Esophagus squamous epithelium (tissue), 4 donors: ENCODE measurements around the gene CSDE1.

Experiments used
- CTCF ChIP-seq, 6 experiments: fragments of 450-650 bp in 4 of 6; fragments of 200-600 bp in 2 of 6; sonication (generic) in 2 of 6; IDR thresholded peaks; one replicate each; pipeline ENCODE4 v1.5.1; 2016 to 2019; ENCODE audit warnings: antibody characterized with exemption in 6 of 6, mild to moderate bottlenecking in 4 of 6, moderate library complexity in 4 of 6
- POLR2A ChIP-seq, 4 donors: fragments of 450-650 bp; IDR thresholded peaks; one replicate each; pipeline ENCODE4 v1.6.1; 2017; ENCODE audit warnings: antibody characterized with exemption in 4 of 4, mild to moderate bottlenecking in 4 of 4, moderate library complexity in 3 of 4

DNA sequence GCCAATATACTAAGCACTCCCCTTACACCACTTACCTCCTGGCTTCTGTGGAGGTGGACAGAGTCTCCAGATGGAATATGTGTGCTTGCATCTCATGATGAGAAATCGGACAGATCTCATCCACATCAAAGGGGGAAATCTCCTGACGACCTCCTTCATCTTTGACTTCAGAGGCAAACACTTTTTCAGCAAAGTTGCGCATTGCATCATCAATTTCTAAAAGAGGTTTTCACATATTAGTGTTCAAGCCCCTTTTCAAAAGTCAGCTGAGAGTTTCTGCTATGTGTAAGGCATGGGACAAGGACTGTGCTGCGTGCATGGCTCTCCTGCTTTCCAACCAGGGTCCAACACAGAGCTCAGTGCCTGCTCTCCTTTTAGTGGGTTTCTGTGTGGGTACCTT is 69.3 kb downstream of the CSDE1 start:
- no peak for TF ChIP-seq CTCF (IDR thresholded peaks at IDR 0.05)
- no peak for TF ChIP-seq POLR2A (IDR thresholded peaks at IDR 0.05)
